GM23248 (cell line): ENCODE results near the gene HEATR1. TPM values are rescaled to one million over a fixed set of nuclear protein-coding genes. Genes with fewer than 3 reads are reported as not detected.
"Not testable (repeated sequence)": the region's sequence is repeated elsewhere in the genome, so short reads cannot be mapped to it uniquely, and the experiment has no call there.

Experiments
- DNase-seq: peaks from one replicate; pipeline ENCODE4 v3.0.0-alpha.2; 2015
- H2AFZ ChIP-seq: fragments of 200-600 bp; sonication (generic); 2 replicates; pipeline ENCODE4 v1.6.1; 2016; ENCODE audit warnings: antibody characterized with exemption
- H3F3A ChIP-seq: fragments of 200-600 bp; sonication (generic); 2 replicates; pipeline ENCODE4 v1.6.1; 2016; ENCODE audit warnings: mild to moderate bottlenecking, antibody characterized with exemption, mixed run types; ENCODE audit not compliant: insufficient read depth
- H3K27ac ChIP-seq: fragments of 200-600 bp; sonication (generic); 2 replicates; pipeline ENCODE4 v1.5.1; 2016; ENCODE audit warnings: mild to moderate bottlenecking
- H3K27me3 ChIP-seq: fragments of 200-600 bp; sonication (generic); replicated peaks from 2 replicates; pipeline ENCODE4 v1.6.1; 2016; ENCODE audit warnings: mild to moderate bottlenecking; ENCODE audit not compliant: insufficient read depth
- H3K36me3 ChIP-seq: fragments of 200-600 bp; sonication (generic); 2 replicates; pipeline ENCODE4 v1.6.1; 2016; ENCODE audit warnings: low read depth, mild to moderate bottlenecking
- H3K4me1 ChIP-seq: fragments of 200-600 bp; sonication (generic); 2 replicates; pipeline ENCODE4 v1.6.1; 2016; ENCODE audit warnings: mild to moderate bottlenecking; ENCODE audit not compliant: insufficient read depth
- H3K4me2 ChIP-seq: fragments of 200-600 bp; sonication (generic); one replicate; pipeline ENCODE4 v1.6.1; 2016; ENCODE audit warnings: mild to moderate bottlenecking; ENCODE audit not compliant: unreplicated experiment
- H3K4me3 ChIP-seq: fragments of 200-600 bp; sonication (generic); 2 replicates; pipeline ENCODE4 v1.5.1; 2016; ENCODE audit warnings: mild to moderate bottlenecking
- H3K79me2 ChIP-seq: fragments of 200-600 bp; sonication (generic); 2 replicates; pipeline ENCODE4 v1.6.1; 2016; ENCODE audit warnings: mild to moderate bottlenecking; ENCODE audit not compliant: insufficient read depth
- H3K9ac ChIP-seq: fragments of 200-600 bp; sonication (generic); 2 replicates; pipeline ENCODE4 v1.6.1; 2016; ENCODE audit warnings: mild to moderate bottlenecking
- H3K9me2 ChIP-seq: fragments of 200-600 bp; sonication (generic); 2 replicates; pipeline ENCODE4 v1.6.1; 2016; ENCODE audit warnings: mixed run types, mild to moderate bottlenecking, moderate library complexity; ENCODE audit not compliant: insufficient read depth
- H3K9me3 ChIP-seq: fragments of 200-600 bp; sonication (generic); one replicate; pipeline ENCODE4 v1.6.1; 2017; ENCODE audit warnings: low read depth
- H4K20me1 ChIP-seq: fragments of 200-600 bp; sonication (generic); 2 replicates; pipeline ENCODE4 v1.6.0; 2016; ENCODE audit not compliant: insufficient read depth
- EZH2 ChIP-seq: fragments of 200-600 bp; sonication (generic); IDR thresholded peaks from 2 replicates; pipeline ENCODE4 v1.6.1; 2018; ENCODE audit warnings: antibody characterized with exemption, mild to moderate bottlenecking; ENCODE audit not compliant: insufficient read depth, poor library complexity, severe bottlenecking
- EZH2phosphoT487 ChIP-seq: fragments of 200-600 bp; sonication (generic); IDR thresholded peaks from 2 replicates; pipeline ENCODE4 v1.6.1; 2018; ENCODE audit warnings: antibody characterized with exemption, moderate library complexity, mild to moderate bottlenecking, low read depth; ENCODE audit not compliant: insufficient read depth
- WGBS, 2 experiments: methylation state at CpG; one replicate each; pipeline ENCODE4 v1.1.6; 2015 to 2017; ENCODE audit warnings: low lambda C conversion rate in 2 of 2, low coverage in 1 of 2; ENCODE audit errors: missing lambda C conversion rate in 2 of 2; 5-methylcytosine and 5-hydroxymethylcytosine counted together
- in situ Hi-C: fragments of 300-500 bp; cut with MboI; formaldehyde crosslinking; loops from 2 replicates; pipeline ENCODE4 v1.15.0; 2020
- polyA plus RNA-seq: library from polyadenylated mRNA; unstranded; fragments of >200 nt; fragmentation: Nextera tagmentation; extraction: Ambion mirVana; gene quantifications from 2 replicates; pipeline ENCODE4 v1.2.1, GENCODE V29; 2016
- total RNA-seq: library from RNA; depleted of rRNA; stranded (reverse); fragments of >200 nt; shearing (Covaris generic); gene quantifications from 2 replicates; pipeline ENCODE4 v1.2.3, GENCODE V29; 2014

HEATR1 gene
- total and polyA plus RNA-seq, 2 experiments from 2014 or later: 15.7 to 24.0 TPM

GRCh38 chr1:236578661-236579060 lies 25.7 kb downstream of the HEATR1 start:
- Histone ChIP-seq H3K27me3 (no peaks in the 10 kb centered on the region), H2AFZ (no peak overlapping the region), H3K4me3 (no peak overlapping the region), H3K4me2 (no peak overlapping the region), H3F3A (peaks cover 45% of the 10 kb centered on the region), H3K4me1 (peaks cover 22% of the 10 kb centered on the region), H3K9ac (no peak overlapping the region), H3K9me3 (no peaks in the 10 kb centered on the region), H3K36me3 (peaks cover 67% of the 10 kb centered on the region), H3K79me2 (peaks cover 5% of the 10 kb centered on the region; the same call in 1 of the 2 replicates), H3K27ac (no peak overlapping the region), H4K20me1 (no peaks in the 10 kb centered on the region), H3K9me2 (no peaks in the 10 kb centered on the region)
- no peak for DNase-seq
- 82 to 88% methylated on average over 3 of the region's 3 CpGs for WGBS, 2 experiments
- in situ Hi-C loops: no loop called here
- TF ChIP-seq EZH2 (no peak), EZH2phosphoT487 (no peak)

- H2AFZ ChIP-seq, H3K4me3 ChIP-seq, H3K9ac ChIP-seq, DNase-seq, H4K20me1 ChIP-seq, H3K9me2 ChIP-seq, H3K4me2 ChIP-seq, H3K27me3 ChIP-seq, in situ Hi-C loops, H3K9me3 ChIP-seq: not testable (repeated sequence)
- Histone ChIP-seq H3K36me3 (peaks cover 70% of the 10 kb centered on the region), H3K27ac (0 out of 2 replicates have a peak overlapping the region, but pooled peaks have one; percentile 63), H3K4me1 (peaks cover 22% of the 10 kb centered on the region), H3K79me2 (peaks cover 11% of the 10 kb centered on the region; the same call in 1 of the 2 replicates), H3F3A (peaks cover 45% of the 10 kb centered on the region)
- 93 to 94% methylated on average over 7 of the region's 7 CpGs for WGBS, 2 experiments
Measured at GRCh38 chr1:236577041-236577440, 27.3 kb downstream of the HEATR1 start.

- Histone ChIP-seq H3K4me1 (peaks cover 22% of the 10 kb centered on the region), H3F3A (peaks cover 45% of the 10 kb centered on the region), H3K79me2 (peaks cover 11% of the 10 kb centered on the region; the same call in 1 of the 2 replicates), H3K27ac (peak overlapping the region; percentile 63), H2AFZ (no peak overlapping the region), H3K36me3 (peaks cover 68% of the 10 kb centered on the region), H3K9ac (peak overlapping the region; percentile 32), H3K9me3 (no peaks in the 10 kb centered on the region), H3K9me2 (no peaks in the 10 kb centered on the region), H3K27me3 (no peaks in the 10 kb centered on the region), H3K4me2 (peak overlapping the region; percentile 63), H4K20me1 (no peaks in the 10 kb centered on the region), H3K4me3 (peak overlapping the region; percentile 29)
- TF ChIP-seq EZH2phosphoT487: no peak
- TF ChIP-seq EZH2: no peak
- in situ Hi-C loops: no loop called here
- 15 to 23% methylated on average over 2 of the region's 2 CpGs for WGBS, 2 experiments
- peak; percentile 81 for DNase-seq
Measured at GRCh38 chr1:236576004-236576403, 28.3 kb downstream of the HEATR1 start.

GRCh38 chr1:236575523-236575922 lies 28.8 kb downstream of the HEATR1 start:
- H3K9me3 ChIP-seq: no peaks in the 10 kb centered on the region
- H3F3A ChIP-seq: peaks cover 45% of the 10 kb centered on the region
- no peaks in the 10 kb centered on the region for H3K9me2 ChIP-seq
- no peaks in the 10 kb centered on the region for H3K27me3 ChIP-seq
- peak overlapping the region; percentile 29 for H3K4me3 ChIP-seq
- H3K27ac ChIP-seq: peak overlapping the region; percentile 63
- peaks cover 11% of the 10 kb centered on the region; the same call in 1 of the 2 replicates for H3K79me2 ChIP-seq
- TF ChIP-seq EZH2 (no peak), EZH2phosphoT487 (no peak)
- peaks cover 71% of the 10 kb centered on the region for H3K36me3 ChIP-seq
- in situ Hi-C loops: no loop called here
- peak overlapping the region; percentile 32 for H3K9ac ChIP-seq
- WGBS, 2 experiments: 67 to 76% methylated on average over 3 of the region's 3 CpGs
- H3K4me1 ChIP-seq: peaks cover 22% of the 10 kb centered on the region
- H2AFZ ChIP-seq: no peak overlapping the region
- peak; percentile 77 for DNase-seq
- peak overlapping the region; percentile 63 for H3K4me2 ChIP-seq
- H4K20me1 ChIP-seq: no peaks in the 10 kb centered on the region
